GOT3 (cell line): Measurements from ENCODE around the gene ARTN.

Experiments
- DNase-seq: peaks from one replicate; lab custom pipeline; 2025; ENCODE audit warnings: mixed read lengths; lab: John Stamatoyannopoulos, UW

Gene ARTN, protein sequence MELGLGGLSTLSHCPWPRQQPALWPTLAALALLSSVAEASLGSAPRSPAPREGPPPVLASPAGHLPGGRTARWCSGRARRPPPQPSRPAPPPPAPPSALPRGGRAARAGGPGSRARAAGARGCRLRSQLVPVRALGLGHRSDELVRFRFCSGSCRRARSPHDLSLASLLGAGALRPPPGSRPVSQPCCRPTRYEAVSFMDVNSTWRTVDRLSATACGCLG

DNA sequence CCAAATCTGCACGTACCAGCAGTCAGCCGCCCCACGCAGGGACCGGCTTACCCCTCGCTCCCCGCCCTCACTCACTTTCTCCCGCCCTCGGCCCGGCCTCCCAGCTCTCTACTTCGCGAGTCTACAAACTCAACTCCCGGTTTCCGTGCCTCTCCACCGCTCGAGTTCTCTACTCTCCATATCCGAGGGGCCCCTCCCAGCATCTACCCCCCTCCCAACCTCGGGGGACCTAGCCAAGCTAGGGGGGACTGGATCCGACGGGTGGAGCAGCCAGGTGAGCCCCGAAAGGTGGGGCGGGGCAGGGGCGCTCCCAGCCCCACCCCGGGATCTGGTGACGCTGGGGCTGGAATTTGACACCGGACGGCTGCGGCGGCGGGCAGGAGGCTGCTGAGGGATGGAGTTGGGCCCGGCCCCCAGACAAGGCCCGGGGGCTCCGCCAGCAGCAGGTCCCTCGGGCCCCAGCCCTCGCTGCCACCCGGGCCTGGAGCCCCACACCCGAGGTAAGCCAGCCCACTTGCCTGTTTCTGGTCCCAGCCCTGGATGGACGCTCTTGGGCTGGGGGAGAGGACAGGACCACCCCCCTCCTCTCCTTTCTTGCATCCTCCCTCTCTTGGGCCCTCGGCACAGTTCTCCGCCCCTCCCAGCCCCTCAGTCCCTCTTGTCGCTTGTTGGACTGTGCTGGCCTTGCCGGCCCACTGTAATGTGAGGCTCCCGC, at the start of gene ARTN:
Gene ARTN, plus strand, starts transcription at position 416 of the 715 bp plus-strand sequence. CDS start 1,856 bp downstream, outside the sequence.
- DNase-seq = no peak

DNA sequence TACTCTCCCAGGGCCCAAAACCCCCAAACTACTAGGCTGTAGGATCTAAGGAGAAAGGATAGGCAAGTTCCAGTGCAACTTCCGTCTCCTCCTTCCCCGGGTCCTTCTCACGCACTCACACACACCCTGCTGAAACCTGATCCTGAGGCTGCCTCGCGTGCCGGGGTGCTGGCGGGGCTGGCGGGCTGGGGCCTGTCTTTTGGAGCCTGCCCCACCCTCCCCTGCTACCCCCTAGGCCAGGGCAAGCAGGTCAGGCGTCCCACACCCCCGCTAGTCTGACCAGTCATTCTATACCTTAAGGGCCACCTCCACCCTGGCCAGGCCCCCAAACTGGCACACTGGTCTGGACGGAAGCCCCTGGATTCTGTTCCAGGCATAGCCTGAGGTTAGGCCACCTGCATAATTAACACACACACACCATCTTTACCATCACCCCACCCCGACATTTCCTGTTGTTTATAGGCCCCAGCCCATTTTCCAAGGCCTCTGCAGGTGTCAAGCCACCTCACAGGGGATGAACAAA, 48.3 kb upstream of the ARTN start:
- no peak for DNase-seq

DNA sequence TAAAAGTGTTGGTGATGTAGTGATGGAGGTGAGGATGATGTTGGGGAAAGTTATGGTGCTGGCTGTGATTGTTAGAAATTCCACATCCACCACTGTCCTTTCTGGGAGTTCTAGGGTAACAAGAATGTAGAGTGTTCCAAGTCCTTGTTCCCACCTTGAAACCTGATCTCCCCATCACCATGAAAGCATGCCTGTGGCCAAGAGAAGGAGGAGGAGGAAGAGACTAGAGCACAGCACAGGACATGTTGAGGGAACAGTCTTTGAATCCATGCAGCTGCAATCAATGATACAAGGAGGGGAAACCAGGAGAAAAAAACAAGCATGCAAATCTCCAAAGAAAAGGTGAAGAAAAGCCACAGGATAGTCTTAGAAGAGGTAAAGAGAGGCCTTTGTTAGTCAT, 45.9 kb upstream of the ARTN start:
- DNase-seq = no peak

- DNase-seq = no peak
These were observed 42.8 kb upstream of the ARTN start for GRCh38 chr1:43890815-43891214.

DNA sequence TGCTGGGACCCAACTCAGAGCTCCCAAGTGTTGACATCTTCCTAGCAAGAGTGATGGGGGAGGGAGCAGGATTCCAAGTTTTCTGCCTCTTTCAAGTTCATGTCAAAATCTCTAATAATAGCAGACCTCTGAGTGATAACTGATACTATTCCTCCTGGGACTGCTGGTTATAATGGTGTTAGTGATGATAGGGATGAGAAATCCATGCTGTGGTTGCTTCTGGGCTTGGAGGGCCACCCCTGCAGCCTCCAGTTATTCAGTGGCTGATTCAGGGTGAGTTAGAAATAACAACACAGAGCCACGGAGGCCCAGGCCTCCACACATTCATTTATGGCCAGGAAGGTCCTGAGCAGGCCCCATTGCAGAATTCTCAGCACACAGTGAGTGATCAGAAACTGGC, 40.6 kb upstream of the ARTN start:
- DNase-seq = no peak

DNA sequence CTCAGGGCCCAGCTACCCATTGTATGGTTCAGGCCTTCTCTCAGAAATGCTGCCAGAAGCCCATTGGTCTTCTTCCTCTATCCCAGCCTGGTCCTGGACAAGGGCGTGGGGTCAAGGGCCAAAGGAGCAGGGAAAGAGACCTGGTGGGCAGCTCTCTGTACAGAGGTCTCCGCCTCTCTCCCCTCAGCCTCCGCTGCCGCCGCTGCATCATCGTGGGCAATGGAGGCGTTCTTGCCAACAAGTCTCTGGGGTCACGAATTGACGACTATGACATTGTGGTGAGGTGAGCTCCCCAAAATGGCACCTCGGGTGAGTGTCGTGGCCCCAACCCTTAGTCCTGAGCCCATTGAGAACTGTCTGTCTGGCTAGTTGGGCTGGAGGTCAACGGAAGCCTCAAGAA, 34.6 kb upstream of the ARTN start:
- DNase-seq = no peak

DNA sequence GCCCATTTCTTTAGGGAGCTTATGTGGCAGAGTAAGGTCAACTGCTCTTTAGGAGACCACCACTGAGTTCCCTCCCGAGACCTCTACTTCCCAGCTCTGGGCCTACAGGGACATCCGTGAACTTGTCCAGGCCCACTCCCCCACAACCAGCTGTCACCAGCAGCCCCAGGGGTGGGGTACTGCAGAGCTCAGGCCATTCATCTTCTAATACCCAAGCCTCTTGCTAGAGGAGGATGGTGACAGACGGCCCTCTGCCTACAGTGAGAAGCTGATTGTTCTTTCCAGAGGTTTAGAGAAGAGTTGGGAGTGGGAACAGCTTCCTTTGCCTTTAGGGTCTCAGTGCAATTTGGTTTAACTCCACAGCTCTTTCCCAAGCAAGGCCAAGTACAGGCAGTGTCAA, 33.2 kb upstream of the ARTN start:
- DNase-seq = no peak

GRCh38 chr1:43901196-43901961, 32.2 kb upstream of the ARTN start:
- DNase-seq = no peak

DNA sequence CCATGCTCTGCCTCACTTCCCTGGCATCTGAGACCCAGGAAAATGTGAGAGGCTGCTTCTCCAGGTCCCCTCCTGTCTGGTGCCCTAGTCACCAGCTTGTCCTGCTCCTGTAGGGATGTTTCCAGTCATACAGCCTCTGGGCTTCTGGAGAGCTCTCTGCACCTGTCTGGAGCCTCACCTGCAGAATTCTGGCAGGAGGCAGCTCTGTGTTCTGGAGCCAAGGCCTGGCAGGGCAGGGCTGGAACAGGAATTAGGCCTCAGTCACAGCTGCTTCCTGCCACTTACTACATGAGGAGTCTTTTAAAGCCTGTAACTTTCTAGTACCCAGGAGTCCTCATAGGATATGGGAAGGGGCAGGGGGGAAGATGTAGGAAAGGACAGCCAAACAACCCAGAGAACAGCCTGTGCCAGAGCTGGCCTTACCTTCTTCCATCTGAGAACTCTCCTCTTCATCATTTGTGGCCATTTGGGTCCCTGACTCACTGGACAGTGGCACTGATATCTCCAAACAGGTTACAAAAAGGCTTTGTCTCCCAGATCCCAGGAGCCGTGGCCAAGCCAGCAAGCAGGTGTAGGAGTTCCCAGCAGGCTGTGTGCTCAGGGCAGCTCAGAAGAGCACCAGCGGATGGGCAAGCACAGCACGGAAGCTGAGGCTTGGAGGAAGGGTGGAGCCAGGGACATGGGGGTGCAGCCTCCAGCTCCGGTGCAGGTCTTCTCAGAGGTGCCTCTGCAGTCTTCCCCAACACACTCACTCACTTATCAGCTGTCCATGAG, 31.4 kb upstream of the ARTN start:
- no peak for DNase-seq

DNA sequence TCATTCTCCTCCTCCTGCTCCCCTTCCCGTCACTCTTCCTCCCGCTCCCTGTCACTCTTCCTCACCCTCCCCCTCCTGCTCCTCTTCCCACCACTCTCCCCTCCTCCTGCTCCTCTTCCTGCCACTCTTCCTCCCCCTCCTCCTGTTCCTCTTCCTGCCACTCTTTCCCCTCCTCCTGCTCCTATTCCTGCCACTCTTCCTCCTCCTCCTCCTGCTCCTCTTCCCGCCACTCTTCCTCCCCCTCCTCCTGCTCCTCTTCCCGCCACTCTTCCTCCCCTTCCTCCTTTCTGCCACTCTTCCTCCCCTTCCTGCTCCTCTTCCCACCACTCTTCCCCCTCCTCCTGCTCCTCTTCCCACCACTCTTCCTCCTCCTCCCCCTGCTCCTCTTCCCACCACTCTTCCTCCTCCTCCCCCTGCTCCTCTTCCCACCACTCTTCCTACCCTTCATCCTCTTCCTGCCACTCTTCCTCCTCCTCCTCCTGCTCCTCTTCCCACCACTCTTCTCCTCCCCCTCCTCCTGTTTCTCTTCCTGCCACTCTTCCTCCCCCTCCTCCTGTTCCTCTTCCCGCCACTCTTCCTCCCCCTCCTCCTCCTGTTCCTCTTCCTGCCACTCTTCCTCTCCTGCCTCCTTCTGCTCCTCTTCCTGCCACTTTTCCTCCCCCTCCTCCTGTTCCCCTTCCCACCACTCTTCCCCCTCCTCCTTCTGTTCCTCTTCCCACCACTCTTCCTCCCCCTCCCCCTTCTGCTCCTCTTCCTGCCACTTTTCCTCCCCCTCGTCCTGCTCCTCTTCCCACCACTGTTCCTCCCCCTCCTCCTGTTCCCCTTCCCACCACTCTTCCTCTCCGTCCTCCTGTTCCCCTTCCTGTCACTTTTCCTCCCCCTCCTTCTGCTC, 28.7 kb upstream of the ARTN start:
- no peak for DNase-seq

DNA sequence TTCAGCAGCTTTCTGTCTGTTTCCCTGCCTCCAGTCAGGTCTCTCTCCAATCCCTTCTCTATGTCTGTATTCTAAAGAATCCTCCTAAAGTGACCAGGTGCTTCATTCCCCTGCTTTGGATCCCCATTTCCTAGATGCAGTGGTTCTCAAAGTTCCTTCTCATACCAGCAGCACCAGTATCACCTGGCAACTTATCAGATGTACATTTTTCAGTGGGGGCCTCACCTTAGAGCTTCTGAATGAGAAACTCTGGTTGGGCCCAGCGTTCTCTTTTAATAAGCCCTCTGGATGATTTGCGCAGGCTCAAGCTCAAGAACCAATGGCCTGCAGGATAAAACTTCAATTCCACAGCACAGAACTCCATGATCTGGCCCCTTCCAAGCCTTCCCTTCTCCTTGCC, 25.4 kb upstream of the ARTN start:
- DNase-seq = no peak

DNA sequence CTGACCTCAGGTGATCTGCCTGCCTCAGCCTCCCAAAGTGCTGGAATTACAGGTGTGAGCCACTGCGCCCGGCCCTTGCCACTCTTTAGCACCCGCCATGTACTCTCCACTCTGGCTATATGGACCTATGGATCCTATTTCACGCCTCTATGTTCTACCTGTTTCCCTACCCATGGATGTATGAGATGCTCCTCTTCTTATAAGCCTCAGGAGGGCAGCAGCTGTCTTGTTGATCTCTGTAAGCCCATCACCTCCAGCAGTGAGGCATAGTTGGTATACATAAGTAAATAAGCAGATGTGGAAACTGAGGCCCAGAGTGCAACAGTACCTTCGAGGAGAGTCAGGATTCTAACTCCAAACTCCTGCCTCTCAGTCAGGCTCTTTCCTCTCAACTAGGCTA, 24.7 kb upstream of the ARTN start:
- no peak for DNase-seq

GRCh38 chr1:43910343-43910742, 23.3 kb upstream of the ARTN start:
- DNase-seq = no peak

- no peak for DNase-seq
These were observed 21.0 kb upstream of the ARTN start for GRCh38 chr1:43912607-43913006.

- no peak for DNase-seq
These were observed 20.5 kb upstream of the ARTN start for GRCh38 chr1:43913051-43913501.

DNA sequence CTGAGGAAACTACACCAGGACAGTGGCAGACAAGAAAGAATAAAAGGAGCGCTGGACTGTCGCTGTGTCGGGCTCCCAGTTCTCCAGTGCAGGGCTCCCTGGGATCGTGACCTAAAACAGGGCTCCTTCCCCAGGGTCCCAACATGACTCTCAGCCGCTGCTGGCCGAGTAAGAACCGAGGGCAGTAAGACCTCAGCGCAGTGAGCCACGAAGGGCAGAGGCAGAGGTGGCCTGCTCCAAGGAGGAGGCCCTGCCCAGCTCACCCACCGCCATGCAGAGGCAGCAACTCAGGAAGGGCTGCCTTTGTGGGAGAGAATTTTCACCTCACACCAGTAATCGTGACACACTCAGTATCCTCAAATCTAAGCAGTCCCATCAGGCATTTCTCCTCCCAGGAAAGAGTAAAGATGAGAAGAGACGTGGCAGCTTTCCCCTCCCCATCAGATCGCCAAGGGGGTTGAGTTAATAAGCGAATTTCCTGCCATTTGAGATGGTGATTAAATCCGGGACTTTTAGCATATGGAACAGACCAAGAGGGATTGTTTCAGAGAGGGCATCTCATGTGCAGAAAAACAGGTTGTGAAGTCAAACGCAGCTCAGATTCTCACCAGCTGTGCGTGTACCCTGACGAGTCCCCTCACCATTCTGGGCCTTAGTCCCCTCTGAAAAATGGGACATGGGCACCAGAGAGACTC, 19.8 kb upstream of the ARTN start:
- DNase-seq = no peak

DNA sequence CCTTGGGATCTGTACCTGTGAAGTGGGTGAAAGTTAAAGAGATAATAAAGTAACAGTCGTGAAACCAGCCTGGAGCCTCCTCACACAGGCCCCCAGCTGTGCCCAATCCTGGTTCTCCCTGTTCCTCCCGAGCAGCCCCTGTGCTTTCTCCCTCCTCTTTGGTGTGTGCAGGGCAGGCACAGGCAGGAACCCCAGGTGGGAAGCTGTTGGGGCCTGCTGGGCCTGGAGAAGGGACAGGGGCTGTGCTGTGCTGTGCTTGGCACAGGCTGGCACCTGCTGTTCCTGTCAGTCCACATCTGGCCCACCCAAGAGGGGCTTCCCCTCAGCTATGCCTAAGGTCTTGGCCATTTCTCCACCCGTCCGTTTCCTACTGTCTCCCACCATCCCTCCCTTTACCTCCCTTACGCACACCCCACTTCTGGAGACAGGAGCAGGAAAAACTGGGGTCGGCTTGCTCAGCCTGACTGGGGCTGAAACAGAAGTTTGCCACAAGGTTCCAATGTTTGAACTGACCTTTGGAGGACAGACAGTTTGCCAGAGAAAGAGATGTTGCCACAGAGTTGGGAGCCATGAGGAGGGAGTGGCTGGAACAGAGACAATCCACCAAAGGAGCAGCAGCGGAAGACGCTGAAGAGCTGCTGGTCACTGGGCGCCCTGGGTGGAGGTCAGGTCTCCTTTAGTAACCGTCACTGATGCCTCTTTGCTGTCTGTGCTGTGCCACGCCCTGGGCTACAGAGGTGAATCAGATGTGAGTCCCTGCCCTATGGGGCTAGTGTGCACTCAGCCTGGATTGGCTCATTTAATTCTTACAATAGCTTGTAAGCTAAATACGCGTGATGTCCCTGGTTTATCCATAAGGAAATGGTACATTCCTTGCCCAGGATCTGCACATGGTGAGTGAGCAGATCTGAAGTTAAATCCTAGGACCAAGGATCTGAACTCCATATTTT, 18.8 kb upstream of the ARTN start:
- no peak for DNase-seq

DNA sequence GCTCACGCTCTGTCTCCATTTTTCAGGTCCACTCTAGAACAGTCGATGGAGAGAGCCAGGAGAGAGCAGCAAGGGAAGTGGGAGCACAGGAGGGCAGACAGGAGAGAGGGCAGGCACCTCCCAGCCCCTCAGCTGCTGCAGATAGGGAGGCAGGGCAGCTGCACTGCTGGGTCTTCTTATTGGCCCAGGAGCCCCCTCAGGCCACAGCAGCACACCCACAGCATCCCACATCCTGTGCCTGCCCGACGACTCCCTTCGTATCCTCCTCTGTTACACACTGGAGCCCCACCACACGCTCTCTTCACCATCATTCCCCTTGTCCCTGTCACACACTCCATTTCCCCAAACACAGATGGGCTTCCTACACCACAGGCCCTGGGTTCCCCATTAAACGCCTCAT, 13.7 kb upstream of the ARTN start:
- DNase-seq = no peak

DNA sequence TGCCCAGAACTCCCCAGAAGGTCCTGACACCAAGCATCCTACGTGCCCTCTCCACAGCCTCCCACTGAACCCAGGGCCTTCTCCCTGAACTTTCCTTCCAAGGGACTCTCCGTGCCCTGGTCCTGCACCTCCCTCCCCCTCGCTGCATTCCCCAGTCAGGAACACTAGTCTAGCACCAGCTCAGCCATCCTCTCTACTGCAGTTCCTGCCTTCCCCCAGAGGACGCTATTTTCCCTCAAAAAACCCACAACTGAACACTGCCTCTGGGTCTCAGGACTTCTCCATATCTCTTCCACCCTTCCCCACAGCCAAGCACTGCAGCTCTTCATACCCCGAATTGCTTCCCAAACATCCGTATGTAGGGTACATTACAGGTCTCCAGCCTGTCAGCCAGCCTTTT, 12.6 kb upstream of the ARTN start:
- no peak for DNase-seq
